ENCODE measurements around the gene BICD1. TPM values are rescaled to one million over a fixed set of nuclear protein-coding genes. Genes with fewer than 3 reads are reported as not detected.

The BICD1 gene
- total RNA-seq, 1 donor from 2014 or later = 87.9 TPM

DNA sequence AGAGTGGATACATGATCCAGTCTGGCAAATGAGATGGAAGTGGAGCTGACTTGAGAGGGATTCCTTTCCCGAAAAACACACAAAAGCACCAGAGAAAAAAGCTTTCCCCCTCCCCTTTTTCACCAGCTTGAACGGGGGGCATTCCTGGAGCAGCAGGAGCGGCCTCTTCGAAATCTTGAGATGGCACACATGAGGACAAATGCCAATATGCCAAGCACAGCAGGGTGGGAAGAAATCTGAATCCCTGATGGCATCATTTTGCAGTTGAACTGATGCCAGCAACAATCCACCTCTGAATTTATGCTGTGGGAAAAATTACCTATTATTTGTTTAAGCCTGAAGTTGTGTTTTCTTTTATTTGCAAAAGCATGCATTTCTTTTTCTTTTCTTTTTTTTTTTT is 29.7 kb upstream of the BICD1 start:
- no peaks in the 10 kb centered on the region for H3K36me3 Mint-ChIP-seq (ENCODE audit: low read depth, unreplicated experiment)
- H3K9me3 Mint-ChIP-seq (ENCODE audit: unreplicated experiment) = no peaks in the 10 kb centered on the region
- DNase-seq (ENCODE audit: low spot score) = no peak
- TF ChIP-seq CTCF (IDR thresholded peaks at IDR 0.05; ENCODE audit: unreplicated experiment) = no peak
- H3K4me3 Mint-ChIP-seq (ENCODE audit: unreplicated experiment) = no peak overlapping the region
- H3K27me3 Mint-ChIP-seq (ENCODE audit: unreplicated experiment) = no peaks in the 10 kb centered on the region
- peaks cover 2% of the 10 kb centered on the region for H3K4me1 Mint-ChIP-seq (ENCODE audit: unreplicated experiment)
- H3K27ac Mint-ChIP-seq (ENCODE audit: unreplicated experiment) = no peak overlapping the region

DNA sequence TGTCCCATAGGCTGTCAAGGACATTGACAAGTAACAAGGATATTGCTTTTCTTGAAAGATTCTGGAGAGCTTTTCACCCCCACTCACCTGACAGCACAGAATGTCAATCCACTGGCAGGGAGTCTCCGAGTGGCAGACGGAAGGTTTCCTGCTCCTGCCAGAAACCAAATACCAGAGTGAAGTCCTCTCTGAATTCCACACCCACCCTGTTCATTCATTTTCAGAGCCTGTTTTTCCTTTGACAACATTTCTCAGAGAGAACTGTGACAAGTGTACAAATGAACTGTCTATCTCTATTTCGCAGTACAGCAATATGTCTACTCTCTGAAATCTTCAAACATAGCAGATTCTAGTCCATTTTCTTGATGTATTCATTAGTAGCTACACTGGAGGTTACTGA is 26.2 kb upstream of the BICD1 start:
- TF ChIP-seq CTCF (IDR thresholded peaks at IDR 0.05; ENCODE audit: unreplicated experiment) = no peak
- no peaks in the 10 kb centered on the region for H3K27me3 Mint-ChIP-seq (ENCODE audit: unreplicated experiment)
- H3K27ac Mint-ChIP-seq (ENCODE audit: unreplicated experiment) = no peak overlapping the region
- no peak overlapping the region for H3K4me3 Mint-ChIP-seq (ENCODE audit: unreplicated experiment)
- no peak for DNase-seq (ENCODE audit: low spot score)
- H3K4me1 Mint-ChIP-seq (ENCODE audit: unreplicated experiment) = peaks cover 2% of the 10 kb centered on the region
- H3K36me3 Mint-ChIP-seq (ENCODE audit: low read depth, unreplicated experiment) = peaks cover 4% of the 10 kb centered on the region
- no peaks in the 10 kb centered on the region for H3K9me3 Mint-ChIP-seq (ENCODE audit: unreplicated experiment)

- peaks cover 4% of the 10 kb centered on the region for H3K36me3 Mint-ChIP-seq (ENCODE audit: low read depth, unreplicated experiment)
- no peak overlapping the region for H3K4me3 Mint-ChIP-seq (ENCODE audit: unreplicated experiment)
- H3K9me3 Mint-ChIP-seq (ENCODE audit: unreplicated experiment) = no peaks in the 10 kb centered on the region
- H3K4me1 Mint-ChIP-seq (ENCODE audit: unreplicated experiment) = peaks cover 2% of the 10 kb centered on the region
- H3K27ac Mint-ChIP-seq (ENCODE audit: unreplicated experiment) = no peak overlapping the region
- TF ChIP-seq CTCF (IDR thresholded peaks at IDR 0.05; ENCODE audit: unreplicated experiment) = no peak
- no peaks in the 10 kb centered on the region for H3K27me3 Mint-ChIP-seq (ENCODE audit: unreplicated experiment)
- DNase-seq (ENCODE audit: low spot score) = no peak
Observed at GRCh38 chr12:32083489-32083888, 23.2 kb upstream of the BICD1 start.

GRCh38 chr12:32084017-32084688 is 22.5 kb upstream of the BICD1 start:
- H3K4me1 Mint-ChIP-seq (ENCODE audit: unreplicated experiment) = peaks cover 2% of the 10 kb centered on the region
- no peak overlapping the region for H3K4me3 Mint-ChIP-seq (ENCODE audit: unreplicated experiment)
- H3K27me3 Mint-ChIP-seq (ENCODE audit: unreplicated experiment) = no peaks in the 10 kb centered on the region
- TF ChIP-seq CTCF (IDR thresholded peaks at IDR 0.05; ENCODE audit: unreplicated experiment) = no peak
- no peak for DNase-seq (ENCODE audit: low spot score)
- H3K36me3 Mint-ChIP-seq (ENCODE audit: low read depth, unreplicated experiment) = peaks cover 4% of the 10 kb centered on the region
- no peaks in the 10 kb centered on the region for H3K9me3 Mint-ChIP-seq (ENCODE audit: unreplicated experiment)
- H3K27ac Mint-ChIP-seq (ENCODE audit: unreplicated experiment) = no peak overlapping the region

DNA sequence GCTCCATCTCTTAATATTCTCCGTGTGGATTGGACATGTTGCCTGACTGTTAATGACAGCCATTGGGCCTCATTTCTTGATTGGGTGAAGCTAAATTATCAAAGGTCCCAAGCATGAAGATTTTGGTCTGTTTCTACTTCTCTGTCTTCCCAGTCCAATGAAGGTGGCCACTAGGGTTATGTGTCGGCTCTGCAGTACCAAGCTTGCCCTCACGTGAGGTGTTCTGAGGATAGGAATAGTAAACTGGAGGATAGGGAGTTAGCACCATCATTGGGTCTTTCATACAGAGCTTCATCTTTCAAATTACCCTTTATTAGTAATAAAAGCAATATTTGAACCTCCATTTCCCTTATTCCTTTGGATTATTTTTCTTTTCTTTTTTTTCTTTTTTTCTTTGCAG is 21.9 kb upstream of the BICD1 start:
- H3K36me3 Mint-ChIP-seq (ENCODE audit: low read depth, unreplicated experiment) = peaks cover 4% of the 10 kb centered on the region
- no peak overlapping the region for H3K4me3 Mint-ChIP-seq (ENCODE audit: unreplicated experiment)
- peaks cover 2% of the 10 kb centered on the region for H3K4me1 Mint-ChIP-seq (ENCODE audit: unreplicated experiment)
- no peak overlapping the region for H3K27ac Mint-ChIP-seq (ENCODE audit: unreplicated experiment)
- H3K9me3 Mint-ChIP-seq (ENCODE audit: unreplicated experiment) = no peaks in the 10 kb centered on the region
- no peak for TF ChIP-seq CTCF (IDR thresholded peaks at IDR 0.05; ENCODE audit: unreplicated experiment)
- H3K27me3 Mint-ChIP-seq (ENCODE audit: unreplicated experiment) = no peaks in the 10 kb centered on the region
- DNase-seq (ENCODE audit: low spot score) = no peak

Measured in endothelial cell (in vitro differentiated cells).